Chondrocyte (in vitro differentiated cells): ENCODE results near the gene XG. TPM values are rescaled to one million over a fixed set of nuclear protein-coding genes. Genes with fewer than 3 reads are reported as not detected.
"Not testable (repeated sequence)": the region's sequence is repeated elsewhere in the genome, so short reads cannot be mapped to it uniquely, and the experiment has no call there.

ENCODE experiments used
- DNase-seq: peaks from one replicate; pipeline ENCODE4 v3.0.0; 2021; ENCODE audit warnings: mixed read lengths, low spot score
- H3K27ac Mint-ChIP-seq: one replicate; pipeline ENCODE4 v1.8.0; 2021; ENCODE audit warnings: mild to moderate bottlenecking, moderate library complexity, mixed read lengths; ENCODE audit not compliant: unreplicated experiment
- H3K27me3 Mint-ChIP-seq: 2 replicates; pipeline ENCODE4 v1.8.0; 2021; ENCODE audit warnings: low read depth, mixed read lengths
- H3K36me3 Mint-ChIP-seq: 2 replicates; pipeline ENCODE4 v1.8.0; 2021; ENCODE audit warnings: low read depth, mixed read lengths
- H3K4me1 Mint-ChIP-seq: 2 replicates; pipeline ENCODE4 v1.8.0; 2021; ENCODE audit warnings: low read depth, mild to moderate bottlenecking, mixed read lengths
- H3K4me3 Mint-ChIP-seq: one replicate; pipeline ENCODE4 v1.8.0; 2021; ENCODE audit warnings: mild to moderate bottlenecking, moderate library complexity, mixed read lengths; ENCODE audit not compliant: unreplicated experiment
- H3K9me3 Mint-ChIP-seq: 2 replicates; pipeline ENCODE4 v1.8.0; 2021; ENCODE audit warnings: low read depth, mixed read lengths
- total RNA-seq: library from RNA; stranded (reverse); gene quantifications from 3 replicates; pipeline ENCODE4 v1.2.1, GENCODE V29; 2021
- TF ChIP-seq, protein P1 (sequence below): fragments of 200-600 bp; sonication (generic); IDR thresholded peaks from 2 replicates; pipeline ENCODE4 v1.5.0; 2021; ENCODE audit warnings: antibody characterized with exemption, mild to moderate bottlenecking, moderate library complexity

XG gene
- total RNA-seq, 1 donor from 2014 or later: not detected

DNA sequence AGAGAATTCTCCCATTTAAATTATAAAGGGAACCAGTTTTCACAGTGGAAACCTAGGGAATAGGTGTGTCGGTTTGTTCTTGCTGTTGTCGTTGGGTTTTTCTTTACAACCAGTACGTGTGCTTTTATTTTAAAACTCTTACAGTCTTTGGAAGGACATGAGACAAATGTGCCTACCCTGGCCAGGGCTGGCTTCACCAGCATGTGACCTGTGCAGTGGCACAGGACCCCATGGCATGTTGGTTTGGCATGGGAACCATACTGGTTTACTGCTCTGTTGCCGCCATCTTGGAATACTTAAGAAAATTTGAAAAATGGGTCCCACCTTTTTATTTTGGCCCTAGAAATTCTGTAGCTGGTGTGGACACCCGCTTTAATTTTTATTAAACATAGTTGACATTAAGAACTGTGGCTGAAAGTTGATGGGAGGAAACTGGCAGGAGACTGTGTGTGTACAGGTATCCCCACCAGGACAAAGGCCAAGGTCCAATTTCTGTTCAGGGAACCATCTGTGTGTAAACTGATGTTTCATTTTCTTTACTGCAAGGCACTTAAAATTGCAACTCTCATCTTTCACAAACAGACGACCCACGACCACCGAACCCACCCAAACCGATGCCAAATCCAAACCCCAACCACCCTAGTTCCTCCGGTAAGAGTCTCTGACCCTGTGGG is 31.9 kb upstream of the XG start:
- peaks cover 49% of the 10 kb centered on the region for H3K36me3 Mint-ChIP-seq
- DNase-seq: no peak
- H3K27me3 Mint-ChIP-seq: no peaks in the 10 kb centered on the region
- TF ChIP-seq, protein P1, sequence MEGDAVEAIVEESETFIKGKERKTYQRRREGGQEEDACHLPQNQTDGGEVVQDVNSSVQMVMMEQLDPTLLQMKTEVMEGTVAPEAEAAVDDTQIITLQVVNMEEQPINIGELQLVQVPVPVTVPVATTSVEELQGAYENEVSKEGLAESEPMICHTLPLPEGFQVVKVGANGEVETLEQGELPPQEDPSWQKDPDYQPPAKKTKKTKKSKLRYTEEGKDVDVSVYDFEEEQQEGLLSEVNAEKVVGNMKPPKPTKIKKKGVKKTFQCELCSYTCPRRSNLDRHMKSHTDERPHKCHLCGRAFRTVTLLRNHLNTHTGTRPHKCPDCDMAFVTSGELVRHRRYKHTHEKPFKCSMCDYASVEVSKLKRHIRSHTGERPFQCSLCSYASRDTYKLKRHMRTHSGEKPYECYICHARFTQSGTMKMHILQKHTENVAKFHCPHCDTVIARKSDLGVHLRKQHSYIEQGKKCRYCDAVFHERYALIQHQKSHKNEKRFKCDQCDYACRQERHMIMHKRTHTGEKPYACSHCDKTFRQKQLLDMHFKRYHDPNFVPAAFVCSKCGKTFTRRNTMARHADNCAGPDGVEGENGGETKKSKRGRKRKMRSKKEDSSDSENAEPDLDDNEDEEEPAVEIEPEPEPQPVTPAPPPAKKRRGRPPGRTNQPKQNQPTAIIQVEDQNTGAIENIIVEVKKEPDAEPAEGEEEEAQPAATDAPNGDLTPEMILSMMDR: no peak
- no peaks in the 10 kb centered on the region for H3K9me3 Mint-ChIP-seq
- no peak overlapping the region for H3K27ac Mint-ChIP-seq
- no peaks in the 10 kb centered on the region for H3K4me1 Mint-ChIP-seq
- H3K4me3 Mint-ChIP-seq: no peak overlapping the region

- Mint-ChIP-seq H3K36me3 (peaks cover 46% of the 10 kb centered on the region), H3K27ac (no peak overlapping the region), H3K9me3 (no peaks in the 10 kb centered on the region), H3K4me1 (no peaks in the 10 kb centered on the region), H3K4me3 (no peak overlapping the region), H3K27me3 (no peaks in the 10 kb centered on the region)
- TF ChIP-seq, protein P1: no peak
- no peak for DNase-seq
Observed at GRCh38 chrX:2723286-2723879, 28.5 kb upstream of the XG start.

GRCh38 chrX:2727264-2727663 is 24.6 kb upstream of the XG start:
- not testable (repeated sequence) for H3K27ac Mint-ChIP-seq, H3K4me3 Mint-ChIP-seq, H3K27me3 Mint-ChIP-seq, H3K9me3 Mint-ChIP-seq, H3K4me1 Mint-ChIP-seq, DNase-seq
- H3K36me3 Mint-ChIP-seq: peaks cover 42% of the 10 kb centered on the region

DNA sequence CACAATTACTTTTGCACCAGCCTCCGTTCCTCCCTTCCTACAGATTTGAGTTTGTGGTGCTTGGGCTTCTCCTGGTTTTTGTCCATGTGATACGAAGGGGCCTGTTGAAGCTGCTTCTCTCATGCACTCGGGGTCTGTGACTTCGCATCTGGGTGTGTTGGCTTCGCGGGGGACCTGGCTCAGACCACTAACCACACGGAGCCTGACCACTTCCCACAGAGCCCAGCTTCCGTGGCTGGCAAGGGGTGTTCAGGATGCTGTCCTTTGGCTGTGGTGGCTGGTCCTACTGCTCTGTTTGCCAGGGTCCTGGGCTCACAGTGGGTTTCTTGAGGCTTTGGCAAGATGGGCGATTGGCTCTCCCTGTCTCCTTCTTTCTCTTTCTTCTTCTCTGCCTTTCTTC is 19.8 kb upstream of the XG start:
- DNase-seq: no peak
- no peaks in the 10 kb centered on the region for H3K27me3 Mint-ChIP-seq
- no peak overlapping the region for H3K4me3 Mint-ChIP-seq
- no peaks in the 10 kb centered on the region for H3K4me1 Mint-ChIP-seq
- TF ChIP-seq, protein P1: no peak
- H3K27ac Mint-ChIP-seq: no peak overlapping the region
- H3K9me3 Mint-ChIP-seq: no peaks in the 10 kb centered on the region
- H3K36me3 Mint-ChIP-seq: peaks cover 39% of the 10 kb centered on the region

- no peak for DNase-seq
Observed at GRCh38 chrX:2732649-2733048, 19.2 kb upstream of the XG start.

More at GRCh38 chrX:2732649-2733048, 19.2 kb upstream of the XG start:
- TF ChIP-seq, protein P1: no peak
- Mint-ChIP-seq H3K27ac (no peak overlapping the region), H3K36me3 (peaks cover 38% of the 10 kb centered on the region), H3K9me3 (no peaks in the 10 kb centered on the region), H3K27me3 (no peaks in the 10 kb centered on the region), H3K4me1 (no peaks in the 10 kb centered on the region), H3K4me3 (no peak overlapping the region)
